ENCODE results near the gene ZNF618.

- TF ChIP-seq CTCF (IDR thresholded peaks at IDR 0.05) (no peak), FOXP1 (CRISPR knock-in tag; IDR thresholded peaks at IDR 0.05; ENCODE audit: borderline replicate concordance) (no peak), FOXK1 (CRISPR knock-in tag; IDR thresholded peaks at IDR 0.05) (no peak), GABPB1 (CRISPR knock-in tag; IDR thresholded peaks at IDR 0.05) (no peak), ZNF263 (CRISPR knock-in tag; IDR thresholded peaks at IDR 0.05; ENCODE audit: low read depth) (no peak), HMGXB4 (CRISPR knock-in tag; IDR thresholded peaks at IDR 0.05) (no peak), ZBTB43 (CRISPR knock-in tag; IDR thresholded peaks at IDR 0.05) (no peak), NFE2L1 (CRISPR knock-in tag; IDR thresholded peaks at IDR 0.05) (no peak), IRF2 (CRISPR knock-in tag; IDR thresholded peaks at IDR 0.05; ENCODE audit: borderline replicate concordance, low read depth) (no peak), ZNF232 (CRISPR knock-in tag; IDR thresholded peaks at IDR 0.05) (no peak), KAT7 (CRISPR knock-in tag; IDR thresholded peaks at IDR 0.05; ENCODE audit: borderline replicate concordance) (no peak), ZNF219 (CRISPR knock-in tag; IDR thresholded peaks at IDR 0.05; ENCODE audit: borderline replicate concordance) (no peak), ZNF281 (CRISPR knock-in tag; IDR thresholded peaks at IDR 0.05) (no peak), MAX (CRISPR knock-in tag; IDR thresholded peaks at IDR 0.05) (no peak)
Measured at GRCh38 chr9:114038724-114039313, 162.7 kb downstream of the ZNF618 start.
